IPS-15b (cell line): Measurements from ENCODE around the gene LAMTOR1.
"Not testable (repeated sequence)": the region's sequence is repeated elsewhere in the genome, so short reads cannot be mapped to it uniquely, and the experiment has no call there.

Experiments
- H3K27me3 ChIP-seq: one replicate; pipeline ENCODE4 v1.6.1; 2013; ENCODE audit warnings: low read length; ENCODE audit not compliant: control insufficient read depth, insufficient read depth
- H3K36me3 ChIP-seq: one replicate; pipeline ENCODE4 v1.6.1; 2013; ENCODE audit warnings: low read length; ENCODE audit not compliant: control insufficient read depth, insufficient read depth
- H3K4me1 ChIP-seq: one replicate; pipeline ENCODE4 v1.6.1; 2013; ENCODE audit warnings: mild to moderate bottlenecking, low read length; ENCODE audit not compliant: control insufficient read depth, insufficient read depth
- H3K4me3 ChIP-seq: one replicate; pipeline ENCODE4 v1.5.1; 2013; ENCODE audit warnings: low read depth, low read length
- H3K9ac ChIP-seq: one replicate; pipeline ENCODE4 v1.6.1; 2013; ENCODE audit warnings: low read depth, mild to moderate bottlenecking, low read length
- H3K9me3 ChIP-seq: one replicate; pipeline ENCODE4 v1.6.1; 2013; ENCODE audit warnings: mild to moderate bottlenecking, low read length; ENCODE audit not compliant: control insufficient read depth, insufficient read depth

The LAMTOR1 gene

GRCh38 chr11:72135891-72136683, 33.0 kb upstream of the LAMTOR1 start:
- no peaks in the 10 kb centered on the region for H3K9me3 ChIP-seq
- no peak overlapping the region for H3K9ac ChIP-seq
- H3K4me3 ChIP-seq: no peak overlapping the region
- H3K36me3 ChIP-seq: no peaks in the 10 kb centered on the region
- no peaks in the 10 kb centered on the region for H3K4me1 ChIP-seq
- peaks cover 2% of the 10 kb centered on the region for H3K27me3 ChIP-seq

DNA sequence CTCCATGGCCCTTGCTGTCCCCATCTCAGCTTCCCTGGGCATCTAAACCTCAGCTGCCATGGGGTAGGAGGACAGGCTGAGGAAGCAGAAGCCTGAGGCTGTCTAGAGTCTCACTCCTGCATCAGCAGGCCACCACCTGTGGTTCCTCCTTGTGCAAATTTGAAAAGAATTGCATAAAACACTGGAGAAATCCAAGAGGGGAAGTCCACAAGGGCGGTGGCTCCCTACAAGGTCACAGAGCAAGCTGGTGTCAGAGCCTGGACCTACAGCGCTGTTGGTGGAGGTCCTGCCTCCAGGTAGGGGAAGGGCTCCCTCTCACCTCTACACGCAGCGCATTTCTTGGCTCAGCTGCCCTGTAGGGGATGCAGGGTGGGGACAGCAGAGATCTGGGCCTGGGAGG, 32.4 kb upstream of the LAMTOR1 start, which contains the start of gene FOLR3:
Gene FOLR3 (plus strand): TSS at position 253 of the 400 bp plus-strand sequence. CDS start 228 bp downstream, outside the sequence.
- not testable (repeated sequence) for H3K36me3 ChIP-seq, H3K9ac ChIP-seq, H3K27me3 ChIP-seq, H3K4me3 ChIP-seq, H3K9me3 ChIP-seq, H3K4me1 ChIP-seq

- Histone ChIP-seq H3K9me3 (peaks cover 5% of the 10 kb centered on the region), H3K4me3 (no peak overlapping the region), H3K9ac (no peak overlapping the region), H3K4me1 (no peaks in the 10 kb centered on the region), H3K36me3 (no peaks in the 10 kb centered on the region), H3K27me3 (peaks cover 2% of the 10 kb centered on the region)
Observed at GRCh38 chr11:72132646-72133045, 29.5 kb upstream of the LAMTOR1 start.

- H3K9ac ChIP-seq: no peak overlapping the region
- peaks cover 2% of the 10 kb centered on the region for H3K27me3 ChIP-seq
- H3K4me3 ChIP-seq: no peak overlapping the region
- peaks cover 5% of the 10 kb centered on the region for H3K9me3 ChIP-seq
- no peaks in the 10 kb centered on the region for H3K36me3 ChIP-seq
- H3K4me1 ChIP-seq: no peaks in the 10 kb centered on the region
Observed at GRCh38 chr11:72129381-72129780, 26.3 kb upstream of the LAMTOR1 start.

DNA sequence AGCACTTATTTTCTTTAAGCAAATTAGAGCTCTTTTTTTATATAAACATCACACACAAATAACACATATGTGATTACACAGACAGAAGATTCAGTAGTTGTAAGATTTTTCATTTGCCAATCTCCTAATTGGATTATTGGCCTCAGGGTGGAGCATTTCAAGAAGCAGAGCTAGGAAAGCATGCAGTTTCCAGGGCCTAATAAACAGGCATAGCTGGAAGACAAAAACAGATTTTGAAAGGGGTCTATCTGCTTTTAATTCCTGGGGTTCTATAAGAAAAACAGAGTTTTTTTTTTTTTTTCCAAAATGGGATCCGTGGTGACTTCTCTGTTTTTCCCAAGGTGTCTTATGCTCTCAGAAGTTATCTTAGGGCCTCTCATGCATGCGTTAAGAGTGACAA, 24.8 kb upstream of the LAMTOR1 start:
- H3K9ac ChIP-seq: no peak overlapping the region
- H3K4me1 ChIP-seq: no peaks in the 10 kb centered on the region
- H3K27me3 ChIP-seq: peaks cover under 1% of the 10 kb centered on the region
- peaks cover 5% of the 10 kb centered on the region for H3K9me3 ChIP-seq
- H3K4me3 ChIP-seq: no peak overlapping the region
- no peaks in the 10 kb centered on the region for H3K36me3 ChIP-seq

- H3K4me3 ChIP-seq: no peak overlapping the region
- H3K4me1 ChIP-seq: no peaks in the 10 kb centered on the region
- H3K36me3 ChIP-seq: no peaks in the 10 kb centered on the region
- H3K27me3 ChIP-seq: no peaks in the 10 kb centered on the region
- H3K9me3 ChIP-seq: peaks cover 5% of the 10 kb centered on the region
- H3K9ac ChIP-seq: no peak overlapping the region
Observed at GRCh38 chr11:72125956-72126355, 22.9 kb upstream of the LAMTOR1 start.

GRCh38 chr11:72124046-72124445, 20.9 kb upstream of the LAMTOR1 start:
- Histone ChIP-seq H3K27me3 (no peaks in the 10 kb centered on the region), H3K9ac (no peak overlapping the region), H3K9me3 (peaks cover 5% of the 10 kb centered on the region), H3K4me3 (no peak overlapping the region), H3K36me3 (no peaks in the 10 kb centered on the region), H3K4me1 (no peaks in the 10 kb centered on the region)

- H3K4me1 ChIP-seq: no peaks in the 10 kb centered on the region
- H3K9ac ChIP-seq: no peak overlapping the region
- H3K36me3 ChIP-seq: no peaks in the 10 kb centered on the region
- H3K4me3 ChIP-seq: no peak overlapping the region
- no peaks in the 10 kb centered on the region for H3K27me3 ChIP-seq
- H3K9me3 ChIP-seq: peaks cover 3% of the 10 kb centered on the region
Observed at GRCh38 chr11:72123117-72123653, 20.1 kb upstream of the LAMTOR1 start.

GRCh38 chr11:72122607-72123006, 19.5 kb upstream of the LAMTOR1 start:
- Histone ChIP-seq H3K4me3 (no peak overlapping the region), H3K9me3 (no peaks in the 10 kb centered on the region), H3K4me1 (no peaks in the 10 kb centered on the region), H3K9ac (no peak overlapping the region), H3K36me3 (no peaks in the 10 kb centered on the region), H3K27me3 (no peaks in the 10 kb centered on the region)

DNA sequence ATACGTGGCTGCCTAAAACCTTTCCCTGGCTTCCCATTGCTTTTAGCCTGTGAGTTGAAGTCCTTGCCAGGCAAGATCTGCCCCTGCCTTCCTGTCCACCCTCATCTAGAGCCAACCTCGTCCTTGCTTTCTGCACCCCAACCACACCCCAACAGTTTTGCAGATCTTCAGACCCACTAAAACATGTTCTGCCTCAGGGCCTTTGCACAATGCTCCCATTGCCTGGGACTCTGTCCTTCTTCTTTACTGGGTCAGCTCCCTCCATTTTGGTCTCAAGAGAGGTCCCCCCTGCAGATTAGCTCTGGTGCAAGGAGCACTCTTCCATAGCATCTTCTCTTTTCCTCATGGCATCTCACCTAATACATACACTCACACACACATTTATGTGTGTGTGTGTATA, 17.8 kb upstream of the LAMTOR1 start:
- no peak overlapping the region for H3K9ac ChIP-seq
- no peaks in the 10 kb centered on the region for H3K4me1 ChIP-seq
- no peak overlapping the region for H3K4me3 ChIP-seq
- H3K9me3 ChIP-seq: no peaks in the 10 kb centered on the region
- H3K36me3 ChIP-seq: no peaks in the 10 kb centered on the region
- no peaks in the 10 kb centered on the region for H3K27me3 ChIP-seq

DNA sequence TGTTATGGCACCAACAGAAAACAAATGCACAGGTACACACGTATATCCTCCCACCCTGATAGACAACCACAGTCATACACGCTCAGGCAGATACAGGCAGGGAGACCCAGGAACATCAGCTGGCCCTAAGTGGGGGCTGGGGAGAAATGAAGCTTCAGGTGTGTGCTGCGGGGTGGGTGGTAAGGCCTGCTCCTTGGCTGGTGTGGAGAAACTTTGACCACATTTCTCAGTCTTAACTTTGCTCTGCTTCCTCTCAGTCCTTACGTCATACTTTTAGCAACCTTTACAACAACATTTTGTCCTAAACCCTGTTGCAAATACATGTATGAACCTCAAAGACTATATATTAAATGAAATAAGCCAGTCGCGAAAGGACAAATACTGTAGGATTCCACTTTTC, 16.1 kb upstream of the LAMTOR1 start:
- Histone ChIP-seq H3K4me3 (no peak overlapping the region), H3K4me1 (no peaks in the 10 kb centered on the region), H3K27me3 (no peaks in the 10 kb centered on the region), H3K36me3 (no peaks in the 10 kb centered on the region), H3K9me3 (no peaks in the 10 kb centered on the region), H3K9ac (no peak overlapping the region)

DNA sequence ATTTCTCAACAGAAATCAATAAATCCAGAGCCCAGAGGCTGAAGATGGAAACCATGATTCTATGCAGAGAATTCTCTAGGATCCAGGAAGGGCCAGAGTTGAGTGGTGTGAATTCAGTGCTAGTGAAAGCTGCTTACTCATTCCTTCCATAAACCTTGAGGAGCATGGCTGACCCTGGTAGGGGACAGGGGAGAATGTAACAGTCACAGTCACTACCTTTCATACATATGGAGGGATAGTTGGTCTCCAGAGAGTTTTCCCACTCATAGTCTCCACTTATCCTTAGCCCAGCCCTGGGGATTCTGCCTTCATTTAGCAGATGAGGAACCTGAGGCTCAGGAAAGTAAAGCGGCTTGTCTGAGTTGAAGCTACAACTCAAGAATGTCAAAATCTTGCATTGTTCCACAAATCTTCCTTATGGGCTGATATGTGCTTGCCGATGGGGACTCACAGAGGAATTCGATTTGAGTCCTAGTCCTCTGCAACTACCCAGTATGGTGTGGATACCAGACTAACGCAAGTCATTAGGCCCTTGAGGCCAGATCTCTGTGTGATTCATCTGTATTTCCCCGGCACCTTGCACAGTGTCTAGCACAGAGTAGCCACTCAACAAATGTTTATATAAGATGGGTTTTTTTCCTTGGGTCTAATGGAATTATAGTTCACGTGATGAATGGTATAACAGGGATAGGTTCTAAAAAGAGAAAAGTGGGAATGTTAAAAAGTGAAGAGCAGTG, 13.1 kb upstream of the LAMTOR1 start:
- no peak overlapping the region for H3K4me3 ChIP-seq
- H3K9ac ChIP-seq: no peak overlapping the region
- H3K4me1 ChIP-seq: peaks cover 6% of the 10 kb centered on the region
- H3K9me3 ChIP-seq: no peaks in the 10 kb centered on the region
- H3K27me3 ChIP-seq: no peaks in the 10 kb centered on the region
- no peaks in the 10 kb centered on the region for H3K36me3 ChIP-seq
